Stimulated activated CD8-positive, alpha-beta memory T cell treated with anti-CD3 and anti-CD28 coated beads, Interleukin-4, amount 100 ng/mL, for 4 hours (primary cell): ENCODE results near the gene P2RY14.

ENCODE experiments used
- DNase-seq, 2 donors: peaks; one replicate each; pipeline ENCODE4 v3.0.0-alpha.2; 2020; ENCODE audit warnings: low read depth in 2 of 2, low spot score in 1 of 2

The P2RY14 gene

GRCh38 chr3:151278230-151278629, at the start of gene P2RY14:
P2RY14 (minus strand) TSS chr3:151278542; CDS start chr3:151214316, 64,226 bp downstream.
- DNase-seq: no peak

GRCh38 chr3:151327571-151328198, 49.3 kb upstream of the P2RY14 start:
- DNase-seq: no peak

GRCh38 chr3:151322511-151322910, 44.2 kb upstream of the P2RY14 start:
- DNase-seq: no peak

- DNase-seq: no peak
Observed at GRCh38 chr3:151321526-151321925, 43.2 kb upstream of the P2RY14 start.

- DNase-seq: no peak
Observed at GRCh38 chr3:151320131-151320530, 41.8 kb upstream of the P2RY14 start.

GRCh38 chr3:151319628-151320027, 41.3 kb upstream of the P2RY14 start:
- DNase-seq: no peak

- DNase-seq: no peak
Observed at GRCh38 chr3:151318991-151319390, 40.6 kb upstream of the P2RY14 start.

- DNase-seq: no peak
Observed at GRCh38 chr3:151318313-151318712, 40.0 kb upstream of the P2RY14 start.

GRCh38 chr3:151316267-151316991, 38.1 kb upstream of the P2RY14 start, which contains the start of gene GPR87:
GPR87 (minus strand) TSS chr3:151316820; CDS start chr3:151300100, 16,720 bp downstream.
- no peak for DNase-seq

- DNase-seq: no peak
Observed at GRCh38 chr3:151315846-151316245, 37.5 kb upstream of the P2RY14 start.

- no peak for DNase-seq
Observed at GRCh38 chr3:151315136-151315535, 36.8 kb upstream of the P2RY14 start.

GRCh38 chr3:151314593-151314992, 36.3 kb upstream of the P2RY14 start:
- DNase-seq: no peak

- DNase-seq: no peak
Observed at GRCh38 chr3:151314137-151314536, 35.8 kb upstream of the P2RY14 start.

GRCh38 chr3:151312972-151313371, 34.6 kb upstream of the P2RY14 start:
- no peak for DNase-seq

- no peak for DNase-seq
Observed at GRCh38 chr3:151309566-151309965, 31.2 kb upstream of the P2RY14 start.

- no peak for DNase-seq
Observed at GRCh38 chr3:151307583-151308488, 29.5 kb upstream of the P2RY14 start.

- DNase-seq: no peak
Observed at GRCh38 chr3:151307131-151307530, 28.8 kb upstream of the P2RY14 start.

GRCh38 chr3:151306168-151306810, 27.9 kb upstream of the P2RY14 start:
- DNase-seq: no peak

- no peak for DNase-seq
Observed at GRCh38 chr3:151305775-151306151, 27.4 kb upstream of the P2RY14 start.

- DNase-seq: no peak
Observed at GRCh38 chr3:151305060-151305774, 26.9 kb upstream of the P2RY14 start.

GRCh38 chr3:151303751-151304150, 25.4 kb upstream of the P2RY14 start:
- DNase-seq: no peak
